Skeletal muscle cell (primary cell): ENCODE results near the gene ACTA2.
A peak's percentile ranks its signal among the peaks of the same experiment; 100 is the strongest.

Source experiments
- DNase-seq: peaks from one replicate; pipeline ENCODE4 v3.0.0-alpha.2; 2010; ENCODE audit warnings: low read depth
- H3K4me3 ChIP-seq: 2 replicates; pipeline ENCODE4 v1.5.1; 2011; ENCODE audit warnings: low read depth, mild to moderate bottlenecking, control low read depth, low read length, moderate library complexity

Gene ACTA2

DNA sequence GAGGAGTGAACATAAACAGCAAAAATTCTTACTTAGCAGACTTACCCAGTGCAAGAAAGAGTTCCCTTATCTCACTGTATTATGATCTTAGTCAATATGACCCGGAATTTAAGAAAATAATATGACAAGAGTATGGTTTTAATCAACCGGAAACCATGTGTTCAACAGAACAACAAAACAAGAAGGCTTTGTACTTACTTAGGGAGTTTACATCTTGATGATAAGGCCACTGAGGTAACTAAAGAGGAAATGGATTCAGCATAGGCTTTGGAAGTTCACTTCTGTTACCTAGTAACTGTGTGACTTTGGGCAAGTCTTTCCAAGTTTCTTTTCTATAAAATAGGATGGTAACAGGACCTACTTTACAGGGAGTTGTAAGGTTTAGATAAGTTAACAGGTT, 30.6 kb upstream of the ACTA2 start:
- H3K4me3 ChIP-seq = no peak overlapping the region
- no peak for DNase-seq

DNA sequence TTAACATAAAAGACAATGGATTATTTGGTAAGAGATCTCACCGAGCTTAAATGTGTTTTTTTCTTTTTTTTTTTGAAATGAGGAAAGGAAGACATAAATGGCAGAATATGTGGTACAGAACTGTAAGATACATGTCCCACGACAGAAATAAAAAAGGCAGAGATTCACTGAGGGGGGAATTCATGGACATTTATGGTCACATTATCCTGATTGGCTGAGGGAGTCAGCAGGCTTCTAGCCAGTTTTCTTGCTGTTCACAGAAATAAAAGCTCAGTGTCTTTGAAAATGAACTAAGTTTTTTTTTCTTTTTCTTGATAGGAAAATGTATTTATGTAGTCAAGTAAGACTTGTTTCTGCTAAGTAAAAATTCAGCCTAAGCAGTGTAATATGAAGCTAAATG, 29.8 kb upstream of the ACTA2 start:
- no peak for DNase-seq
- H3K4me3 ChIP-seq = no peak overlapping the region

DNA sequence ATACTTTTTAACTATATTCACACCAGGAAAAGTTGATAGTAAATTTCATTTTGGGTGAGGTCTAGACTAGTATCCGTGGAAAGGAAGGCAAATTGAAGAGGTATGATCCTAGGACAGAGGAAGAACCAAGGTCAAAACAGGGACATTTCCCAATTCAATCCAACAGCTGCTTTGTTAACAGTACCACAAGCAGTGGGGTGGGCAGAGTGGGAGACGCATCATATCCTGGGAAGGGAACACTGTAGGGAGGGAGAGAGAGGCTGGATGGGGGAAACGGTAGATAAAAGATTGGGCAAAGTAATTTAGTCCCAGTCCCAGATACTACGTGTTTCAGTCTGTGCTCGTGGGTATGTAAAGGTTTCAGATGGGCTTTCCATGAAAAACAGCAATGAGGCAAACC, 28.9 kb upstream of the ACTA2 start:
- DNase-seq = no peak
- no peak overlapping the region for H3K4me3 ChIP-seq

DNA sequence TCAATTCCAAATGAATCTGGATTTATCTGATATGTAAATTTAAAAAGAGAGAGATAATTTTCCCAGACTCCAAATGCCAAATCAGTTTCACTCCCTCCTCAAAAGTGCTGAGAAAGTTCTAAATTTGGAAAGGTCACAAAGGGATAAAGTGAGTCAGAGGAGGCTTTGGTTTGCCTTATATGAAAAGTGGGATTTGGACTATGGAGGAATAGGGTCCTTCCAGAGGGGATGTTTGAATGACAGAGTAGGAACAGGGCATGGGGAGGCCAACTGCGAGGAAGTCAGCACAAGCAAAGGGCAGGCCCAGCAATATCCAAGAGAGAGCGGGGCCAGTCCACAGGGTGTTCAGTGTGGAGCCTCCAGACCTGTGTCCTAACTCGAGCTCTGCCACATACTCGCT, 28.2 kb upstream of the ACTA2 start:
- DNase-seq = no peak
- no peak overlapping the region for H3K4me3 ChIP-seq

DNA sequence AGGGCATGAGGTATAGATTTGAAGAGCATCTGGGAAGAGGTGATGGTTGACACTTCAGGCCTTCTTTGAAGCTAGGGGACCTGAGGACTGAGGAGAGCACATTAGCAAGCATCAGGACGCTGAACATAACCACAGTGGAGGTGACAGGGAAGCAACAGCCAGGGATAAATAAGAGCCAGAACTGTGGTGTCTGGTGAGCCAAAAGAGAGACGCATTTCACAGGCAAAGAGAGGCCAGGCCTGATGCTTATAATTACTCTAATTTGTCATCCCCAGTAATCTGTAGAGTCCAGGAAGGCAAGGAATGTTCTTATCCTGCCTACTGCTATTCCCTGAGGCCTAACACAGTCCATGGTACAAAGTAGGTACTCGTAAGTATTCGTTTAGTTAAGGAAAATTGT, 27.7 kb upstream of the ACTA2 start:
- H3K4me3 ChIP-seq = no peak overlapping the region

DNA sequence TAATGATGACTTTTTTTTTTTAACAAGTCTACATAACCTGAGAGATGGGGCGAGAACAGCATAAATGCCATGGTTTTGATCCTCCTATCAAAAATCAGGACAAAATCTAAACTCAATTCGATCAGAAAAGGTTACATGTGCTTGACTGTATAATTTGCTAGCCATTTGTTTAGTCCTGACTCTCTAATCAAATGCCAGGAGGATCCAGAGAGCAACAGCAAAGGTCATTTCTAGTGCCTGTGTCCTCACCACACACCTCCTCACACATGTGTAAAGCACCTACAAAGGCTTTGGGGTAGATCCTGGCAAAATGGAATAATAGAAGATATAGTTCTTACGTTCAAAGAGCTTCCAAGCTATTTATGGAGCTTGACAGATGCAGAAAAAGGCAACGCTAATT, 27.0 kb upstream of the ACTA2 start:
- H3K4me3 ChIP-seq = no peak overlapping the region
- no peak for DNase-seq

More for the DNA sequence above, 27.7 kb upstream of the ACTA2 start:
- no peak for DNase-seq

DNA sequence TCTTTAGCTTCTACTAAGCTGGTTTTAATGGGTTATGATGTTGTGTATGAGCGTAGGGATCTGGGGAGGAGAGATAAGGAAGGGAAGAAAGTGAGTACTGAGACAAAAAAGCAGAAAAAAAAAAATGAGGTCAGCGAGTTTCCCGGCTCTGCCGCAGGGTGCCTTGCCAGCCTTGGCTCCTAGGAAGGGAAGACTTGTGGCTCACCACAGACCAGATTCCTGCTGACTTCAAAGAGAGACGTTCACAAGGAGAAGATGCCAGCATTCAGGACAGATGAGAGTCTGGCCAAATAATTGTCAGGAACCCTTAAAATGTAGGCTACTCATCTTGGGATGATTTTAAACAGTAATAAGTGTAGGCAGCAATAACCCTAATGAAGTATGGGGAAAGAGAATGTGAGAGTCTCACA, 26.6 kb upstream of the ACTA2 start:
- DNase-seq = peak; percentile 38
- no peak overlapping the region for H3K4me3 ChIP-seq

DNA sequence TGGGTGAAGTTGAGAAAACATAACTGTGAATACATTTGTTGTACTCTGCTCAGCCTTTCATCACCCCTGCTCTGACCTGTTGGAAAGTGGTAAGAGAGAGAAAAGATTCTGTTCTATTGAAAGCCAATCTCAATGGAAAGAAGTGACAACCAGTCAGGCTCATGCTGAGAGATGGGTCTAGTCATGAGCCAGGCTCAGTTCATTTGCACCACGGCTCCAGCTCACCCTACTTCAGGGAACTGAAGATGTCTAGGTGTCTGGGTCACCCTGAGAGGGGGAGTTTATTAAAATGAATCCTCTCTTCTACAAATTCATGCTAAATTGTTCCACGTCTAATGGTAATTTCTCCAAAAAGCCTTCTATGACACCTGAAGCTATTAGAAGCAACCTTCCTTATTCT, 25.9 kb upstream of the ACTA2 start:
- DNase-seq = no peak
- no peak overlapping the region for H3K4me3 ChIP-seq

DNA sequence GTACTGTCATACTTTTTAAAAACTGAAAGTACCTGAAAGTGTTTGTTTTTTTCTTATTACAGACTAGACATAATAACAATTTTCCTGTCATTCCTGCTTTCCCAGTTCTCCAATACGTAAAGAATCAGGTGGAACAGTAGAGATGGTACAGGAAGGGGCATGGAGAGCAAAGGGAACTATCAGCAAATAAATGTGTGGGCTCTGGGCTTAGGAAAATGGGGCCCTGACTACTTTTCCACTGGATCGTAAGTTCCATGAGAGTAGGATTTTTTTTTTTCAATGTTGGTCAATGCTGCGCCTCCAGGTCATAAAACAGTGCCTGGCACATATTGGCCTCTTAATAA, 22.8 kb upstream of the ACTA2 start:
- DNase-seq = no peak
- H3K4me3 ChIP-seq = peak overlapping the region; percentile 36

DNA sequence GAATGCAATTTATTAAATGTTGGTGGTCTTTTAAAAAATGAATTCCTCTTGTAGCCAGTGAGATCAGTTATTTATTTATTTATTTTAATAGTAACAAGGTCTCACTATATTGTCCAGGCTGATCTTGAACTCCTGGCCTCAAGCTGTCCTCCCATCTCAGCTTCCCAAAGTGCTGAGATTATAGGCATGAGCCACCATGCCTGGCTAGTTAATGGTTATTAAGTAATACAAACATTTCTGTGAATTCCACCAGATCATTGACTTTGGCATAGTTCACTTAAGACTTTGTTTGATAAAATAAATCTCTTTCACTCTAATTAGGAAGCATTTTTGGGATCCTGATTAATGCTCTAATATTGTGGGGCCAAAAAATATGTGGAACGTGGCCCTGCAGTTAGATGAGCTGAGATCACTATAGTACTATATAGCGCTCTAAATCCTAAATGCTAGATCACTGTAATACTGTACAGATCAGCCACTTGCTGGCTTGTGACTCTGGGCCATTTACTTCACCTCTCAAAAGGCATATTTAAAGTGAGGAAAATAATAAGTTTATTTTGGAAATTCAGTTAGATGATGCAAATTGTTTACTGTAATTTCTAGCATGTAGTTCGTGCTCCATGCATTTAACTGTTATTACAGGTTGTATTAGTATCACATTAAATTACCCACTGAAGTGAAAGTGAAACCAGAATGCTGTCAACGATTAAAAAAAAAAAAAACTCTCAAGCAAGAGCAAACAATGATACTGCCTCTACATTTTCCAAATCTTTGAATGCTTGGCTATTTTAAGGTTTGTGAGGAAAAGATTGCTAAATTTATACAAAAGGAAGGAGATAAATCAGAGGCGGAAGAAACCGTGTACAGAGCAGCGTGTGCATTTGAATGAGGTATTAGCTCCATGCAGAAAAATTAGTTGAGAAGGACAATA, 22.1 kb upstream of the ACTA2 start:
- peak overlapping the region; percentile 36 for H3K4me3 ChIP-seq
- no peak for DNase-seq

DNA sequence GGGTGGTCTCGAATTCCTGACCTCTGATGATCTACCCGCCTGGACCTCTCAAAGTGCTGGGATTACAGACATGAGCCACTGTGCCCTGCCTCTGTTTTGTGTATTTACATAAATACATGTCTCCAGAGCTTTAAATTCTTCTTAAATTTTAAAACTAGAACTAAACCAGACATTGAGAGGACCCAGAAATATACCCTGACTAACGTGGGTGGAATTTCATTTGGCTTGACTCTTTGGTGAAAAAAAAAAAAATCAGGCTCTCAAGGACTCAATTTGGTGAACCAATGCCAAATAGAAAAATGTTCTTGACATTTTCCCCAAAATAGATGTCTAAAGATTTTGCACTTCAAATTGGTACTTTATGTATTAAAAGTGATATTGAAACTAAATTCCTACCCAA, 21.4 kb upstream of the ACTA2 start:
- DNase-seq = no peak
- no peak overlapping the region for H3K4me3 ChIP-seq

DNA sequence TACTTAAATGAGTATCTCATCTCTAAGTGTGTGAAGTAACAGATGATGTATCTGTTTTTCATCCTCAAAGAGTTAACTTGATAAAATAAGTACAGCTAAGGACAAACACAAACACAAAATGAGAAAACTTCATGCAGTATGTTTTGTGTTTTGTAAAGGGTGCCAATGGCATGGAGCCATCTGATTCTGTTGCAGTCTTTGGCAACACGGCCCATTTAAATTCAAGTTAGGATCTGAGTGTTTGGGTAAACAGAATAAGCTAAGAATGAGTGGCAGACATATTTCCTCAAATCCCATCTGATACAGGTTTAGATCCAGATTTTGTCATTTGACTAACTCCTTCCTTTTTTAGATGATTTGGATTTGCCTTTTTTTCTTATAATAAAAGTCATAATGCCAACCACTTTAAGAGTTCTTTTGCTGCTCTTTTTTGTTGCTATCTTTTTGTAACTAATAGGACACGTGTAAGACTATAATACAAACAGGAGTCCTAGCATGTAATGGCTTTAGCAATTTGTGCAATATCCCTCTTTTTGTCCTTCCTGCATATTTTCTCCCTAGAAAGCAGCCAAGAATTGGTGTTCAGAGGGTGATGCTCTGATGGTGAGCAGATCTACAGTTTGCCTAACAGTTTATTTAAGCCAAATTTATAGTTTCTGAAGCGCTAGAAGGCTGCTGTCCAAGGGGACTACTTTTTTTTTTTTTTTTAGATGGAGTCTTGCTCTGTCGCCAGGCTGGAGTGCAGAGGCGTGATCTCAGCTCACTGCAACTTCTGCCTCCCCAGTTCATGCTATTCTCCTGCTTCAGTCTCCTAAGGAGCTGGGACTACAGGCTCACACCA, 18.9 kb upstream of the ACTA2 start:
- H3K4me3 ChIP-seq = no peak overlapping the region
- DNase-seq = no peak

DNA sequence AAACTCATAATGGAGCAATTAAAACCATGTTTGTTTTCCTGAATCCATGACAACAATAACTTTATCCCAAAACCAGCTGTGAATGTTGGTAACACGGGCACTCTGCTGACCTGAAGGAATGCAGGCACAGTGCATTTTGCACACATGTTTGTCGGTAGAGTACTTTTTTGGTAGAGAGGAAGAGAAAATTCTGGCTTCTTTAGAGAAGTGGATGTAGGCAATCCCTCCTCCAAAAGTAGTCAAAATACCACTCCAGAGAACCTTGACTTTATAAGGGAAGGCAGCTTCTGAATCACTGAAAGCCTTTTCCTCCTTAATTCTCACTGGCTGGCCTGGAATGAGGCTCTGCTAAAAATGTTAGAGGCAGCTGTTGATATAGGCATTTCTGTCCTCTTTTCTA, 15.8 kb upstream of the ACTA2 start:
- no peak for DNase-seq
- H3K4me3 ChIP-seq = no peak overlapping the region

DNA sequence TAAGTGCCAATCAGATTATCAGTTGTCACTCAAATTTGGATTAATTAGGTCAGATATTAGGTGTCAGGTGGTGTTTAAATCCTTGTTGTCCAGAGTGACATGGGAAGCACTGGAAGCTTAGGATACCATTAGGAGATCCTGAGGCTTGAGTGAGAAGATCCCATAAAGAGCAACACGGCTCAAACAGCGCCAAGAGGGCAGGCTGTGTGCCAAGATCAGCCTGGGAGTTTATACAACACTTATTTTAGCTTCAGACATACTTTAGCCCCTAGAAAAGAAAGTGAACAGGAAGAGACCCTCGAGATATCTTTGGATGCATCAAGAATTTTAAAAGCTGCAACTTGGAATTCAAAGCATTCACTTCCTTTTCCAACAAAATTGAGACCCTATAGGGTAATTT, 14.2 kb upstream of the ACTA2 start:
- no peak for DNase-seq

DNA sequence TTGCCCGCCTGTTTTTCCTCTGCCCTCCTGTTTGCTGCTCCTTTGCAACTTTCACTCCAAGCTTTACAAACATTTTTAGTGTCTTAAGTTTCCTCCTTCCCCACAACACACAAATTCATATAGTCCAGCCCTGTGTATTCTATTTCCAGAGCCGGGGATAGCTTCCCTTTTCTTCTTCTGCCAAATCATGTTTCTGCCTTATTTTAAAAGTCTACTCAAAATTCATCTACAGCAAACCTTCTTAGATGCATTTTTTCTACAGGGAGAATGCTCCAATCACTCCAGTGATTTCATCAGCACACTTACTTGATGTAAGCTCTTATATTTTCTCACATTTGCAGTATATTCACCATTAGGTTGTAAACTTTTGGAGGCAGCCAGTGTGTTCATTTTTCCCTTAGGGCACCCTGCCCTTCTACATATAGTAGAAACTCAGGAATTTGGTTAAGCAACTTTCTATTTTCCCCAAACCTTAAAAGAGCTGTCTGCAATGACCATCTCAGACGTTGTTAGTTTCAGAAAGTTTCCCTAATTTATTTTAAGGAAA, 12.4 kb upstream of the ACTA2 start:
- no peak for DNase-seq
- H3K4me3 ChIP-seq = no peak overlapping the region

More for the DNA sequence above, 14.2 kb upstream of the ACTA2 start:
- no peak overlapping the region for H3K4me3 ChIP-seq

DNA sequence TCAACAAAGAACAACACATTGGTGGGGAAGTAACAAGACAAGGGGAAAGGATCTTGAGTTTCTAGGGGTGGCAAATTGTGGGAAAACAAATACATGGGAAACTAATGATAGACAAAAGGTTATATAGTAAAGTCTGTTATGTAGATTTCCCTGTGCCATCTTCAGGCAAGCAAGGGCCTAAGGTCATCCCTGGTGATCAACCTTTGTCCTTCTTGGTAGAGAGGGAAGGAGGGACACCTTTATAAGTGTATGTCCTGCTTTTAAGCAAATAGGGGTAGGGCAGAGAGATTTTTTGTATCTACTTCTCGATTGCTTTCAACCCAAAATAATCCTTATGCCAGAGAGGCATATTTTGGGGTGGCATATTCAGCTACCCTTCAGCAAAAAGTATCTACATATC, 11.8 kb upstream of the ACTA2 start:
- H3K4me3 ChIP-seq = no peak overlapping the region
- no peak for DNase-seq

DNA sequence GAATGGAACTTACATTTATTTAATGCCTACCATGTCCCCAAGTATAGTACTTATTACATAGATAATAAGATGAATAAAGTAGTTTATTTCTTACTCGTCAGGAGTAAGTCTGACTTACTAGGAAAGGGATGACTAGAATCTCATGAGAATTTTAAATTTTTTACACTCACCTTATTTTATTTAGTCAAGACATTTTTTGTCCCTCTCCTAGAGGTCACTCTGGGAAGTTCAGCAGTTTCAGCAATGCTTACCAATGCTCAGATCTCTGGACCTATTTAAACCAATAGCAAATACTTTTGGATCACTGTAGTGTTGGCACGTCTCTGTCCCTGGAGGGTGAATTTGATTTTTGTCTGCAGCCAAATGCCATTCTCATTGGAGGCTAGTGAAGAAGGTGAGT, 10.7 kb upstream of the ACTA2 start:
- no peak overlapping the region for H3K4me3 ChIP-seq
- DNase-seq = no peak

DNA sequence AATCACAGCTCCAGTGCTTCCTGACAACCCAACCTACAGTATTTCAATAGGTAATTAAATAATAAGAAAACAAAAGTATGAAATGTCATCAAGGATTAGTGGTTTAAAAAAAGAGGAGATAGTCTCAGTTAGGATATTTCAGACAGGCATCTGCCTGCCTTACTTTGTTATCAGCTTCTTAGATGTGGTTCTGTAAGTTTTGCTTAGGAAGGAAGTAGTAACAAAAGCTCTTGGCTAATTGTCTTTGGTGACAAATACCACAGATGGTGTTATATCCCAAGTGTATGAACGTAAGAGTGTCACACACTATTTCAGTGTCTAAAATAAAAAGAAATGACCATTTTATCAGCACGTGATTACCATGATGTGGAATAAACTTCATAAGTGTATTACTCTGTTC, 9.8 kb upstream of the ACTA2 start:
- H3K4me3 ChIP-seq = no peak overlapping the region
- DNase-seq = no peak

DNA sequence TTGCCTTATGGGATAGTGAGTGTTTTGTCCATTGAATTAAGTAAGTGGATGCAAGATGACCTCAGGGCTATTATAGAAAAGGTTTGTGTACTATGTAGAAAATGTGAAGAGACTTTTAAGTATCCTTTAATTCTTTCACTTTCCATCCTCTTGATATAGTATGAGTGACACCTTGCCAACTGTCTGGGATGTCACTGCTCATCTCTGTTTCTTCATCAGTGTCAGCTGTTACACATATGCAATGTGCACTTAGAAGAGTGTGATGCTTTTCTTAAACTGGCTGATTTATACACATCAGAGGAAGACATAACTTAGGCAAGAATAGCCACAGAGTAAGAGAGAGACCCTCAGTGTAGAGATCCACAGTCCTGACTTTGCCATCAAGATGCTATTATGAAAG, 8.7 kb upstream of the ACTA2 start:
- H3K4me3 ChIP-seq = no peak overlapping the region
- no peak for DNase-seq

DNA sequence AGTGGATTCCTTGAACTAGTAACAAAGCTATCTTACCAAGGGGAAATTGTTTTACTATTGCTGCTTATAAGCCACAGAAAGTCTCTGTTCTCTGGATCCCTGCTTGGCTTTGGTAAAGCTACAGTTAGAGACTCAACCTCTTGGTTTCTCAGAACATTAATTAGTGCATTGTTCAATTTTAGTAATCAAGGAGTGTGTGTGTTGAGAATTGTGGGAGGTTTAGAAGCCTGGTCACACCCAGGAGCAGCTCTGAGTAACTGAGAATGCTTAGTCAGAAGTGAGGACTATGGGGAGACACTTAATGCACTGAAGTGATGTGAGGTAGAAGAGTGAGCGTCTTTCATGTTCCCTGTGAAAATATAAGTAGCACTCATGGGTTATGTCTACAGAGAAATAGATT, 8.2 kb upstream of the ACTA2 start:
- no peak for DNase-seq

DNA sequence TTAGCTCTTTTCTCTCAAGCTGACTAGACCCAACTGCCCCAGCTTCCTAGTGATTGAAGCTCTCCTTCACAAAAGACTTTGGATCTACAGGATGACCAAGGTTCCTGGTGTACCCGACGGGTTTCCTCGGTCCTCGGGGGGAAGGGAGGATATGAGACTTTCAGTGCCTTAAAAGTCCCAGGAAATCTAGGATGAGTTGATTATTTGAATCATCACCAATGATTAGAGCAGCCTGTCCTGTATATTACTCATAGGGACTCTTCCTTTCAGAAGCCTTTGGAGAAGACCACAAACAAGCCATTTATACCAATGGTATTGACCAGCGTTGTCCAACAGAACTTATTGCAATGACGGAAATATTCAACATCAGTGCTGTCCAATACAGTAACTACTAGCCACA, 6.1 kb upstream of the ACTA2 start:
- no peak for DNase-seq
- no peak overlapping the region for H3K4me3 ChIP-seq

More for the DNA sequence above, 8.2 kb upstream of the ACTA2 start:
- no peak overlapping the region for H3K4me3 ChIP-seq
